Measurements from ENCODE around the gene PTPRN2.

GRCh38 chr7:157876469-157877285, 710.9 kb downstream of the PTPRN2 start:
- TF ChIP-seq CTCF (IDR thresholded peaks at IDR 0.05) (no peak; the same call in 1 of the 2 replicates), REST (IDR thresholded peaks at IDR 0.05; ENCODE audit: insufficient read depth in 1 of 2, low read depth in 2 of 2, low read length in 1 of 2) (no peak), SIN3A (IDR thresholded peaks at IDR 0.05; ENCODE audit: borderline replicate concordance, insufficient read depth, low read depth, low read length) (no peak)
